ENCODE measurements around the gene TIMP2. TPM values are rescaled to one million over a fixed set of nuclear protein-coding genes. Genes with fewer than 3 reads are reported as not detected.

TIMP2 gene
- total RNA-seq, 1 experiment from 2014 or later: 114 TPM

DNA sequence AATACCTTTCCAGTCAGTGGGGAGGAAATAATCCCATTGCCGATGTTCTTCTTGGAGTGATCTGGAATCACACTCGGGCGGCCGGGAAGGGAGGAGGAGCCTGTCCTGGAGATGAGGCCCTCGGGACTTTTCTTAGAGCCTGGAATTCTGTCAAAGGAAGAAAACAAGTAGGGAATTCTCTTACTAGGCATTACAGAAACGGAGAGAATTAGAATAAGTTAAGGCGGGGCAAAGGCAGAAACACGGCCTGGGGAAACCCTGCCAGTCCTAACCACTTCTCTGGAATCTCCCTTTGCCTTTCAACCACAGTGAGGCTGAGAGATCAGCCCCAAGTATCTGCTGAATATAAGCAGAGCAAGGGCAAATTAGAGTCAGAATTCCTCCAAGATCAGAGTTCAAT lies 112.3 kb downstream of the TIMP2 start:
- H3F3A ChIP-seq (ENCODE audit: insufficient read depth, low read depth): no peaks in the 10 kb centered on the region
- intact Hi-C loops (cut with micrococcal nuclease; ENCODE audit: unreplicated experiment): no loop called here
- H3K79me2 ChIP-seq (ENCODE audit: low read depth): no peaks in the 10 kb centered on the region
- TF ChIP-seq EZH2 (IDR thresholded peaks at IDR 0.05; ENCODE audit: low read depth): no peak
- TF ChIP-seq, protein P1, sequence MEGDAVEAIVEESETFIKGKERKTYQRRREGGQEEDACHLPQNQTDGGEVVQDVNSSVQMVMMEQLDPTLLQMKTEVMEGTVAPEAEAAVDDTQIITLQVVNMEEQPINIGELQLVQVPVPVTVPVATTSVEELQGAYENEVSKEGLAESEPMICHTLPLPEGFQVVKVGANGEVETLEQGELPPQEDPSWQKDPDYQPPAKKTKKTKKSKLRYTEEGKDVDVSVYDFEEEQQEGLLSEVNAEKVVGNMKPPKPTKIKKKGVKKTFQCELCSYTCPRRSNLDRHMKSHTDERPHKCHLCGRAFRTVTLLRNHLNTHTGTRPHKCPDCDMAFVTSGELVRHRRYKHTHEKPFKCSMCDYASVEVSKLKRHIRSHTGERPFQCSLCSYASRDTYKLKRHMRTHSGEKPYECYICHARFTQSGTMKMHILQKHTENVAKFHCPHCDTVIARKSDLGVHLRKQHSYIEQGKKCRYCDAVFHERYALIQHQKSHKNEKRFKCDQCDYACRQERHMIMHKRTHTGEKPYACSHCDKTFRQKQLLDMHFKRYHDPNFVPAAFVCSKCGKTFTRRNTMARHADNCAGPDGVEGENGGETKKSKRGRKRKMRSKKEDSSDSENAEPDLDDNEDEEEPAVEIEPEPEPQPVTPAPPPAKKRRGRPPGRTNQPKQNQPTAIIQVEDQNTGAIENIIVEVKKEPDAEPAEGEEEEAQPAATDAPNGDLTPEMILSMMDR (conservative IDR thresholded peaks at IDR 0.05): no peak
- no peaks in the 10 kb centered on the region for H3K9me2 ChIP-seq (ENCODE audit: insufficient read depth)
- H3K9me3 ChIP-seq (ENCODE audit: insufficient read depth, low read depth): no peaks in the 10 kb centered on the region
- CTCF ChIA-PET: no interaction called here
- H3K4me3 ChIP-seq: no peak overlapping the region
- no peak overlapping the region for H3K27ac ChIP-seq
- H3K4me1 ChIP-seq (replicated peaks; ENCODE audit: insufficient read depth): no peaks in the 10 kb centered on the region
- H3K27me3 ChIP-seq (ENCODE audit: insufficient read depth, low read depth): no peaks in the 10 kb centered on the region
- BruUV-seq (replicated peaks): no TSS peak
- POLR2A ChIA-PET (ENCODE audit: unreplicated experiment): no interaction called here
- no peak overlapping the region for H3K4me2 ChIP-seq
- H3K36me3 ChIP-seq (ENCODE audit: low read depth): peaks cover 10% of the 10 kb centered on the region
- H2AFZ ChIP-seq: no peak overlapping the region
- H4K20me1 ChIP-seq (ENCODE audit: insufficient read depth): no peaks in the 10 kb centered on the region
- no peak for DNase-seq

DNA sequence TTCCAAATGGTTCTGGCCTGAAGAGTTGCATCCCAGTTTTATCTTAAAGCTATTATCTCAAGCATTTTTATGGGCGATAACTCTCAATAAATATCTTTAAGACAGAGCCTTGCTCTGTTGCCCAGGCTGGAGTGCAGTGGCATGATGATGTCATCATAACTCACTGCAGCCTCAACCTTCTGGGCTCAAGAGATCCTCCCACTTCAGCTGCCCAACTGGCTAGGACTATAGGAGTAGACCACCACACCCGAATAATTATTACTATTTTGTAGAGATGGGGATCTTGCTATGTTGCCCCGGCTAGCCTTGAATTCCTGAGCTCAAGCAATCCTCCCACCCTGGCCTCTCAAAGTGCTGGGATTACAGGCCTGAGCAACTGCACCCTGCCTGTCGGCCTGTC lies 117.0 kb downstream of the TIMP2 start:
- Histone ChIP-seq H3K9me2 (ENCODE audit: insufficient read depth) (no peaks in the 10 kb centered on the region), H2AFZ (no peak overlapping the region), H3K27ac (no peak overlapping the region), H3K36me3 (ENCODE audit: low read depth) (no peaks in the 10 kb centered on the region; the same call in none of the 2 replicates), H3K27me3 (ENCODE audit: insufficient read depth, low read depth) (no peaks in the 10 kb centered on the region), H3K4me1 (replicated peaks; ENCODE audit: insufficient read depth) (no peaks in the 10 kb centered on the region), H3K4me3 (no peak overlapping the region), H3K4me2 (no peak overlapping the region), H3K79me2 (ENCODE audit: low read depth) (no peaks in the 10 kb centered on the region), H3F3A (ENCODE audit: insufficient read depth, low read depth) (no peaks in the 10 kb centered on the region), H3K9me3 (ENCODE audit: insufficient read depth, low read depth) (no peaks in the 10 kb centered on the region), H4K20me1 (ENCODE audit: insufficient read depth) (no peaks in the 10 kb centered on the region)
- DNase-seq: no peak
- POLR2A ChIA-PET (ENCODE audit: unreplicated experiment): no interaction called here
- intact Hi-C loops (cut with micrococcal nuclease; ENCODE audit: unreplicated experiment): no loop called here
- CTCF ChIA-PET: no interaction called here
- BruUV-seq (replicated peaks): no TSS peak
- TF ChIP-seq, protein P1 (conservative IDR thresholded peaks at IDR 0.05): no peak
- no peak for TF ChIP-seq EZH2 (IDR thresholded peaks at IDR 0.05; ENCODE audit: low read depth)

DNA sequence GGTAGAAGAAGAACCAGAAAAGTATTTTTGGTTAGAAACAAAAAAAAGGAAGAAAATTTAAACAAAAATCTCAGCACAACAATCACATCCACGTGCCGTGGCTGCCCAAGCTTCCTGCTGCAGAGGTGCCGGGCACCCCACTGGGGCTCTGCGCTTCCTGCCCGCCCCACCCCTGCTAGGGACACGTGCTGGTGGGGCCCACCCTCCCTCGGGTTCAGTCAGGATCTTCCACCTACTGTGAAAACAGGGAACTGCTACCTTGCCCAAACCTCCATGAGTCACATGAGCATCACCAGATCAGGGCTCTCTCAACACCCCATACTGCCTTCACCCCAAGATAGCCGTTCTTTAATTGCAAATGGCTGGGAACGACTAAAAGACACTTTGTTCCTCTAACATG lies 118.7 kb downstream of the TIMP2 start:
- BruUV-seq (replicated peaks): no TSS peak
- Histone ChIP-seq H3K27me3 (ENCODE audit: insufficient read depth, low read depth) (no peaks in the 10 kb centered on the region), H3K4me1 (replicated peaks; ENCODE audit: insufficient read depth) (no peaks in the 10 kb centered on the region), H4K20me1 (ENCODE audit: insufficient read depth) (no peaks in the 10 kb centered on the region; the same call in 1 of the 2 replicates), H3K27ac (no peak overlapping the region), H3K4me3 (no peak overlapping the region), H3K9me2 (ENCODE audit: insufficient read depth) (no peaks in the 10 kb centered on the region), H3K79me2 (ENCODE audit: low read depth) (no peaks in the 10 kb centered on the region), H3K4me2 (no peak overlapping the region), H3F3A (ENCODE audit: insufficient read depth, low read depth) (no peaks in the 10 kb centered on the region), H3K9me3 (ENCODE audit: insufficient read depth, low read depth) (no peaks in the 10 kb centered on the region), H3K36me3 (ENCODE audit: low read depth) (no peaks in the 10 kb centered on the region; the same call in 1 of the 2 replicates), H2AFZ (no peak overlapping the region)
- no peak for DNase-seq
- ChIA-PET POLR2A (ENCODE audit: unreplicated experiment) (interaction anchor here (0.6 kb wide), 1 partner anchor 324 kb away, joined by 4 read pairs; no protein-coding TSS in a partner anchor), CTCF (no interaction called here)
- intact Hi-C loops (cut with micrococcal nuclease; ENCODE audit: unreplicated experiment): no loop called here
- TF ChIP-seq, protein P1 (conservative IDR thresholded peaks at IDR 0.05): no peak
